H1 (cell line): ENCODE measurements around the gene GTF2H1. TPM values are rescaled to one million over a fixed set of nuclear protein-coding genes. Genes with fewer than 3 reads are reported as not detected.

Experiments used
- CTCF ChIA-PET: fragments of 300-600 bp; sonication (Branson Sonifier 250); formaldehyde crosslinking; loops from one replicate; lab custom pipeline; 2021; ENCODE audit not compliant: partially characterized antibody; lab: Charles Lee
- POLR2A ChIA-PET: fragments of 300-600 bp; sonication (Branson Sonifier 250); formaldehyde crosslinking; loops from one replicate; lab custom pipeline; 2021; ENCODE audit warnings: inconsistent platforms; ENCODE audit not compliant: partially characterized antibody; lab: Charles Lee
- DNase-seq, 2 experiments: peaks; one replicate each; pipeline versions ENCODE4 v3.0.0 to v3.0.0-alpha.2; 2010 to 2022; ENCODE audit warnings: low spot score in 2 of 2, low read depth in 1 of 2, mixed read lengths in 1 of 2
- FAIRE-seq: peaks from 2 replicates; lab custom pipeline; 2011; peaks lifted over from hg19 to GRCh38; lab: Jason Lieb, UNC
- H2AFZ ChIP-seq: 2 replicates; pipeline ENCODE4 v1.8.1; 2012; ENCODE audit warnings: low read length, inconsistent platforms
- H2AK5ac ChIP-seq: 2 replicates; pipeline ENCODE4 v1.6.1; 2013; ENCODE audit warnings: low read depth, low read length
- H2BK120ac ChIP-seq: replicated peaks from 2 replicates; pipeline ENCODE3; 2013; ENCODE audit warnings: low read depth, low read length, inconsistent platforms
- H2BK12ac ChIP-seq: 2 replicates; pipeline ENCODE4 v1.6.1; 2013; ENCODE audit warnings: low read depth, low read length
- H2BK15ac ChIP-seq: 2 replicates; pipeline ENCODE4 v1.6.1; 2013; ENCODE audit warnings: low read length
- H2BK20ac ChIP-seq: 2 replicates; pipeline ENCODE4 v1.6.1; 2013; ENCODE audit warnings: low read length
- H2BK5ac ChIP-seq: 2 replicates; pipeline ENCODE4 v1.6.1; 2013; ENCODE audit warnings: low read depth, low read length
- H3K14ac ChIP-seq: 2 replicates; pipeline ENCODE4 v1.6.1; 2013; ENCODE audit warnings: inconsistent platforms; ENCODE audit not compliant: insufficient read length
- H3K18ac ChIP-seq: 2 replicates; pipeline ENCODE4 v1.6.1; 2013; ENCODE audit warnings: low read length; ENCODE audit errors: extremely low read depth
- H3K23ac ChIP-seq: 2 replicates; pipeline ENCODE4 v1.6.1; 2013; ENCODE audit warnings: inconsistent platforms; ENCODE audit not compliant: insufficient read length
- H3K23me2 ChIP-seq: 2 replicates; pipeline ENCODE4 v1.6.1; 2013; ENCODE audit warnings: low read depth, low read length
- H3K27ac ChIP-seq: 2 replicates; pipeline ENCODE4 v1.6.1; 2011; ENCODE audit warnings: low read depth, low read length, inconsistent platforms
- H3K27me3 ChIP-seq, 4 experiments: replicated peaks in 1 of 4; 1 replicate in 1 of 4; 2 replicates in 3 of 4; pipeline versions ENCODE4 v1.6.1 to v1.8.1; 2011 to 2013; ENCODE audit warnings: low read length in 3 of 4, mild to moderate bottlenecking in 3 of 4, inconsistent platforms in 2 of 4, mixed read lengths in 2 of 4, moderate library complexity in 1 of 4; ENCODE audit not compliant: control insufficient read depth in 3 of 4, insufficient read depth in 3 of 4; ENCODE audit errors: extremely low read depth in 1 of 4
- H3K36me3 ChIP-seq, 4 experiments: 2 replicates each; pipeline versions ENCODE4 v1.6.1 to v1.8.1; 2011 to 2013; ENCODE audit warnings: mild to moderate bottlenecking in 4 of 4, low read length in 3 of 4, moderate library complexity in 2 of 4, control low read depth in 1 of 4, inconsistent platforms in 1 of 4; ENCODE audit not compliant: insufficient read depth in 4 of 4, control insufficient read depth in 2 of 4
- H3K4ac ChIP-seq: replicated peaks from 2 replicates; pipeline ENCODE3; 2013; ENCODE audit warnings: low read length, low read depth, mixed read lengths, inconsistent platforms; ENCODE audit not compliant: insufficient read length
- H3K4me1 ChIP-seq, 4 experiments: replicated peaks in 1 of 4; 1 replicate in 1 of 4; 2 replicates in 3 of 4; pipeline versions ENCODE4 v1.6.1 to v1.8.1; 2011 to 2013; ENCODE audit warnings: low read length in 3 of 4, inconsistent platforms in 2 of 4, mixed read lengths in 1 of 4; ENCODE audit not compliant: insufficient read depth in 4 of 4, control insufficient read depth in 3 of 4
- H3K4me2 ChIP-seq, 2 experiments: 2 replicates each; pipeline versions ENCODE4 v1.6.1 to v1.8.1; 2011 to 2013; ENCODE audit warnings: low read depth in 2 of 2, low read length in 2 of 2, control low read depth in 1 of 2, inconsistent platforms in 1 of 2, mild to moderate bottlenecking in 1 of 2; ENCODE audit not compliant: insufficient read depth in 1 of 2
- H3K4me3 ChIP-seq, 4 experiments: fragments of 200-600, 300-600 bp in 1 of 4; sonication (generic), shearing (Covaris generic), sonication (Bioruptor Twin) in 1 of 4; 2 replicates each; pipeline versions ENCODE4 v1.5.1 to v1.8.1; 2011 to 2016; ENCODE audit warnings: low read length in 4 of 4, low read depth in 3 of 4, control low read depth in 2 of 4, inconsistent platforms in 2 of 4, mild to moderate bottlenecking in 2 of 4, mixed read lengths in 1 of 4, moderate library complexity in 1 of 4; ENCODE audit not compliant: insufficient read depth in 2 of 4; ENCODE audit errors: extremely low read depth in 1 of 4
- H3K56ac ChIP-seq: replicated peaks from 2 replicates; pipeline ENCODE3; 2013; ENCODE audit warnings: low read depth, mild to moderate bottlenecking, mixed read lengths, low read length, inconsistent platforms; ENCODE audit not compliant: insufficient read length
- H3K79me1 ChIP-seq: 2 replicates; pipeline ENCODE4 v1.6.1; 2013; ENCODE audit warnings: low read depth, low read length, control low read depth
- H3K79me2 ChIP-seq, 2 experiments: 2 replicates each; pipeline versions ENCODE4 v1.6.1 to v1.8.1; 2012 to 2013; ENCODE audit warnings: low read length in 2 of 2, mild to moderate bottlenecking in 2 of 2, inconsistent platforms in 1 of 2; ENCODE audit not compliant: insufficient read depth in 2 of 2, control insufficient read depth in 1 of 2
- H3K9ac ChIP-seq, 4 experiments: replicated peaks in 1 of 4; 1 replicate in 1 of 4; 2 replicates in 3 of 4; pipeline versions ENCODE4 v1.6.1 to v1.8.1; 2011 to 2013; ENCODE audit warnings: low read depth in 3 of 4, low read length in 3 of 4, control low read depth in 2 of 4, mild to moderate bottlenecking in 2 of 4, moderate library complexity in 2 of 4, inconsistent platforms in 1 of 4; ENCODE audit errors: extremely low read depth in 1 of 4
- H3K9me3 ChIP-seq, 2 experiments: 2 replicates each; pipeline versions ENCODE4 v1.6.1 to v1.8.1; 2012 to 2013; ENCODE audit warnings: mild to moderate bottlenecking in 2 of 2, moderate library complexity in 2 of 2, control low read depth in 1 of 2, inconsistent platforms in 1 of 2, low read depth in 1 of 2, low read length in 1 of 2, mixed read lengths in 1 of 2; ENCODE audit not compliant: insufficient read depth in 2 of 2
- H4K20me1 ChIP-seq, 2 experiments: replicated peaks in 1 of 2; 2 replicates each; pipeline versions ENCODE3 to v1.8.1; 2011 to 2013; ENCODE audit warnings: inconsistent platforms in 2 of 2, low read length in 2 of 2, mild to moderate bottlenecking in 1 of 2; ENCODE audit not compliant: insufficient read depth in 2 of 2, control insufficient read depth in 1 of 2
- H4K5ac ChIP-seq: 2 replicates; pipeline ENCODE4 v1.6.1; 2013; ENCODE audit warnings: low read length, low read depth, mixed read lengths, inconsistent platforms; ENCODE audit not compliant: insufficient read length
- H4K8ac ChIP-seq: 2 replicates; pipeline ENCODE4 v1.8.0; 2013; ENCODE audit warnings: mild to moderate bottlenecking, moderate library complexity, low read length, inconsistent platforms; ENCODE audit not compliant: insufficient read depth; ENCODE audit errors: extremely low read depth
- H4K91ac ChIP-seq: replicated peaks from 2 replicates; pipeline ENCODE3; 2013; ENCODE audit warnings: low read length, mixed read lengths, inconsistent platforms; ENCODE audit not compliant: insufficient read length
- CBX8 ChIP-seq: fragments of 300-800, 300-1000 bp; sonication (generic); IDR thresholded peaks from 2 replicates; pipeline ENCODE4 v1.7.1; 2016; ENCODE audit warnings: low read depth, low read length, borderline replicate concordance
- EP300 ChIP-seq, 2 experiments: IDR thresholded peaks; 1 replicate in 1 of 2; 2 replicates in 1 of 2; pipeline ENCODE4 v1.6.1; 2011 to 2012; ENCODE audit warnings: low read depth in 2 of 2, low read length in 2 of 2, mild to moderate bottlenecking in 2 of 2, borderline replicate concordance in 1 of 2, inconsistent platforms in 1 of 2, moderate library complexity in 1 of 2
- KDM1A ChIP-seq: fragments of 200-600, 300-600 bp; sonication (generic); IDR thresholded peaks from 2 replicates; pipeline ENCODE4 v1.7.1; 2016; ENCODE audit warnings: mild to moderate bottlenecking, low read length, borderline replicate concordance
- NANOG ChIP-seq: IDR thresholded peaks from 2 replicates; pipeline ENCODE4 v1.6.1; 2011; ENCODE audit warnings: low read length, low read depth, mild to moderate bottlenecking, inconsistent platforms; ENCODE audit not compliant: insufficient read depth, poor library complexity, severe bottlenecking
- NRF1 ChIP-seq: IDR thresholded peaks from 2 replicates; pipeline ENCODE4 v1.6.1; 2011; ENCODE audit warnings: mild to moderate bottlenecking, low read depth, low read length, improper control_type of control experiment
- SIRT6 ChIP-seq: IDR thresholded peaks from one replicate; pipeline ENCODE4 v1.7.1; 2012; ENCODE audit warnings: low read length, inconsistent platforms
- SIX5 ChIP-seq: IDR thresholded peaks from 2 replicates; pipeline ENCODE4 v1.6.1; 2011; ENCODE audit warnings: mild to moderate bottlenecking, low read depth, low read length
- SP4 ChIP-seq: IDR thresholded peaks from 2 replicates; pipeline ENCODE4 v1.6.1; 2012; ENCODE audit warnings: low read length, inconsistent platforms
- WGBS, 2 experiments: shearing (Covaris generic) in 1 of 2; methylation state at CpG; one replicate each; pipeline versions ENCODE4 v1.1.6 to v1.1.7; 2013 to 2015; ENCODE audit warnings: low lambda C conversion rate in 2 of 2, mixed read lengths in 2 of 2, inconsistent platforms in 1 of 2, low coverage in 1 of 2, missing lambda C conversion rate in 1 of 2; ENCODE audit not compliant: insufficient replicate concordance in 2 of 2, insufficient coverage in 1 of 2, insufficient read length in 1 of 2; ENCODE audit errors: extremely low coverage in 1 of 2, missing lambda C conversion rate in 1 of 2; 5-methylcytosine and 5-hydroxymethylcytosine counted together
- polyA plus RNA-seq, 7 experiments: library from polyadenylated mRNA; depleted of rRNA in 3 of 7; stranded (reverse) in 5 of 7; unstranded in 2 of 7; fragments of >200 nt in 5 of 7; fragments of 200-250 nt in 2 of 7; gene quantifications; 1 replicate in 5 of 7; 2 replicates in 1 of 7; 4 replicates in 1 of 7; pipeline versions ENCODE4 v1.2.1 to v1.2.3, GENCODE V29; 2011 to 2013; ENCODE audit warnings: missing spikeins in 2 of 7, mixed read lengths in 2 of 7
- total RNA-seq: library from RNA; stranded (reverse); fragmentation: NEBNext Ultra II Directional; extraction: Animal tissue kit (Norgen Biotek cat#: 25700); gene quantifications from 2 replicates; pipeline ENCODE4 v1.2.1, GENCODE V29; 2021
- TF ChIP-seq, protein P1 (sequence below), 3 experiments: IDR thresholded peaks; 1 replicate in 2 of 3; 2 replicates in 1 of 3; pipeline versions ENCODE4 v1.5.1 to v1.6.1; 2011; ENCODE audit warnings: low read length in 3 of 3, mild to moderate bottlenecking in 3 of 3, inconsistent platforms in 2 of 3, low read depth in 1 of 3, moderate library complexity in 1 of 3; ENCODE audit not compliant: insufficient read depth in 1 of 3; ENCODE audit errors: control extremely low read depth in 1 of 3

GTF2H1 gene
- total and polyA plus RNA-seq, 2 of the 8 experiments (the other 6 are each of a cell fraction or from before 2014, with no cell fraction given) = 9.1 to 26.3 TPM

DNA sequence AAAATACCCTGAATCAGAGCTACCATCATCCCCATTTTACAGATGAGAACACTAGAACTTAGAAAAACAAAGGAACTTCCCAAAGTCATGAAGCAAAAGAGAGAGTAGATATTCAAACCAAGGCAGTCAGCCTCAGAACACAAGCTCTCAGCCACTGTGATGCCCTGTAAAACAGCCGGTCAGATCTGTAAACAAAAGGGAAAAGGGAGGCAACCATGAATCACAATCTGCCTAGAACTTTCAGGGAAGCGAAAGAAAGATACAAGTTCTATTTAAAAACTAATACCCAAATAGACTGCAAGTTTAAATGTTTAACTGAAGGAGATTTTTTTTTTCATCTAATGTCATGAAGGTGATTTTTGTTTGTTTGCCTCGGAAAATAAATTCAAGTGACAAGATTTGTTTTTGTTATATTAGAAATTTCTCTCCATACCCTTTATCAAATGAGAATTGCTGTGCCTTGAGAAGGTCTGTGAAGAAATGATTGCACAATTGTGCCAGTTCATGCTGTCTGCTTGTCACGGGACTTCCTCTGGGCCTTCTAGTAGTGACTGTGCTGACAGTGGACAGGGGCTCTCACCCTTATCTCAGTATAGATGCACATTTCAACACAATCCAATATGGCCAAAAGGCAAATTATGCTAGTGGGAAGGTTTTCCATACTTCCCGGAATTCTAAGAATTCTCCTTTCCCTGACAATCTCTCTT is 44.6 kb upstream of the GTF2H1 start:
- H4K8ac ChIP-seq = no peak overlapping the region
- no peak overlapping the region for H2BK120ac ChIP-seq
- no peak overlapping the region for H4K91ac ChIP-seq
- H2BK15ac ChIP-seq = no peak overlapping the region
- H2AK5ac ChIP-seq = no peak overlapping the region
- no peak overlapping the region for H3K4me3 ChIP-seq
- H3K23ac ChIP-seq = no peak overlapping the region
- H3K4me1 ChIP-seq = no peaks in the 10 kb centered on the region; a peak in 1 of 7 replicates
- no peak overlapping the region for H3K56ac ChIP-seq
- H3K27ac ChIP-seq = no peak overlapping the region
- DNase-seq (no peak), FAIRE-seq (no peak)
- H3K4me2 ChIP-seq = no peak overlapping the region
- H2BK20ac ChIP-seq = no peak overlapping the region
- H3K79me2 ChIP-seq = no peaks in the 10 kb centered on the region
- H3K27me3 ChIP-seq = no peaks in the 10 kb centered on the region
- H3K9me3 ChIP-seq = no peaks in the 10 kb centered on the region; a peak in 1 of 4 replicates
- H3K36me3 ChIP-seq = peaks cover 6 to 34% (median 21%) of the 10 kb centered on the region in 4 experiments
- no peaks in the 10 kb centered on the region for H3K79me1 ChIP-seq
- no peak overlapping the region for H3K14ac ChIP-seq
- H2BK12ac ChIP-seq = no peak overlapping the region
- H3K18ac ChIP-seq = no peak overlapping the region
- no peak overlapping the region for H3K4ac ChIP-seq
- no peak overlapping the region for H2AFZ ChIP-seq
- WGBS, 2 experiments = 87% methylated on average over 5 of the region's 5 CpGs; no CpG with 5 or more reads in 1 of the 2 experiments
- no peaks in the 10 kb centered on the region for H4K20me1 ChIP-seq
- POLR2A ChIA-PET = interaction anchor here (0.6 to 1.4 kb wide), 2 partner anchors 9 to 10 kb away, joined by 3 to 5 read pairs; no protein-coding TSS in a partner anchor
- CTCF ChIA-PET = interaction anchor here (0.9 to 1.2 kb wide), 2 partner anchors 10 to 34 kb away, joined by 3 read pairs; no protein-coding TSS in a partner anchor
- H4K5ac ChIP-seq = no peak overlapping the region
- no peaks in the 10 kb centered on the region for H3K23me2 ChIP-seq
- no peak overlapping the region for H2BK5ac ChIP-seq
- H3K9ac ChIP-seq = no peak overlapping the region
- no peak for TF ChIP-seq EP300 (IDR thresholded peaks at IDR 0.05; ENCODE audit: borderline replicate concordance in 1 of 2, low read depth in 2 of 2, low read length in 2 of 2)
- TF ChIP-seq KDM1A = no peak
- TF ChIP-seq, protein P1, sequence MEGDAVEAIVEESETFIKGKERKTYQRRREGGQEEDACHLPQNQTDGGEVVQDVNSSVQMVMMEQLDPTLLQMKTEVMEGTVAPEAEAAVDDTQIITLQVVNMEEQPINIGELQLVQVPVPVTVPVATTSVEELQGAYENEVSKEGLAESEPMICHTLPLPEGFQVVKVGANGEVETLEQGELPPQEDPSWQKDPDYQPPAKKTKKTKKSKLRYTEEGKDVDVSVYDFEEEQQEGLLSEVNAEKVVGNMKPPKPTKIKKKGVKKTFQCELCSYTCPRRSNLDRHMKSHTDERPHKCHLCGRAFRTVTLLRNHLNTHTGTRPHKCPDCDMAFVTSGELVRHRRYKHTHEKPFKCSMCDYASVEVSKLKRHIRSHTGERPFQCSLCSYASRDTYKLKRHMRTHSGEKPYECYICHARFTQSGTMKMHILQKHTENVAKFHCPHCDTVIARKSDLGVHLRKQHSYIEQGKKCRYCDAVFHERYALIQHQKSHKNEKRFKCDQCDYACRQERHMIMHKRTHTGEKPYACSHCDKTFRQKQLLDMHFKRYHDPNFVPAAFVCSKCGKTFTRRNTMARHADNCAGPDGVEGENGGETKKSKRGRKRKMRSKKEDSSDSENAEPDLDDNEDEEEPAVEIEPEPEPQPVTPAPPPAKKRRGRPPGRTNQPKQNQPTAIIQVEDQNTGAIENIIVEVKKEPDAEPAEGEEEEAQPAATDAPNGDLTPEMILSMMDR (IDR thresholded peaks at IDR 0.05; ENCODE audit: control extremely low read depth in 1 of 3, insufficient read depth in 1 of 3, low read depth in 1 of 3, low read length in 3 of 3) = no peak
- no peak for TF ChIP-seq NANOG
- TF ChIP-seq SIX5 = no peak
- TF ChIP-seq CBX8 = no peak
- TF ChIP-seq NRF1 = no peak
- no peak for TF ChIP-seq SIRT6
- TF ChIP-seq SP4 = no peak
